ENCODE results near the gene SVOPL. TPM values are rescaled to one million over a fixed set of nuclear protein-coding genes. Genes with fewer than 3 reads are reported as not detected.

Gene SVOPL
- total and polyA plus RNA-seq, 10 of the 15 experiments (the other 5 are each of a cell fraction or from before 2014, with no cell fraction given), result 0.15 TPM; not detected in 9

DNA sequence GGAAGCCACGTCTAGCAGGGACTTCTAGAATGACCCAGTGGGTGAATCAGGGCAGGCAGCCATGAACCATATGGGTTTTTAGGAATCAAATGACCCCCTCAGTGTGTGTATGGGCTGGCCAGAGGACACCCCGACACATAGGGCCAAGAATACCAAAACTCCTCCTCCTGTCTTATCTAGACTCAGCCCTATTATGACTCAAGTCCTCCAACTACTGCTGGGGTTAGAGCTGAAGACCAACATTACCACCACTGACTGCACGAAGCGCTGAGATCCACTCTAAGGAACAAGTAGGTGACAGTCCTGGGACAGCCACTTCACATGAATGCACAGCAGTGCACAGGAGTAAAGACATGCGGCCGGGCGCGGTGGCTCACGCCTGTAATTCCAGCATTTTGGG, 11.5 kb upstream of the SVOPL start:
- Histone ChIP-seq H4K20me1 (ENCODE audit: control insufficient read depth, insufficient read depth) (no peaks in the 10 kb centered on the region), H3K27ac (ENCODE audit: control insufficient read depth, insufficient read depth) (no peak overlapping the region), H3K27me3 (replicated peaks in 1 of 2; ENCODE audit: control insufficient read depth in 2 of 2, insufficient read depth in 2 of 2, low read length in 1 of 2) (no peaks in the 10 kb centered on the region; a peak in 1 of 4 replicates), H2AFZ (ENCODE audit: control insufficient read depth, low read depth, low read length) (no peak overlapping the region), H3K4me2 (ENCODE audit: control insufficient read depth, insufficient read depth) (no peak overlapping the region), H3K9me3 (replicated peaks; ENCODE audit: control insufficient read depth, insufficient read depth, low read length) (no peaks in the 10 kb centered on the region), H3K4me1 (ENCODE audit: control insufficient read depth, insufficient read depth, low read length) (no peaks in the 10 kb centered on the region), H3K36me3 (ENCODE audit: control insufficient read depth in 2 of 2, insufficient read depth in 2 of 2, low read length in 1 of 2) (no peaks in the 10 kb centered on the region), H3K4me3 (no peak overlapping the region), H3K79me2 (ENCODE audit: control insufficient read depth, insufficient read depth, low read length) (no peaks in the 10 kb centered on the region), H3K9ac (ENCODE audit: control insufficient read depth, insufficient read depth, low read length) (no peak overlapping the region)
- CTCF ChIA-PET, result no interaction called here
- WGBS (ENCODE audit: insufficient coverage, insufficient replicate concordance, low lambda C conversion rate, missing lambda C conversion rate), result 67% methylated on average over 9 of the region's 9 CpGs
- in situ Hi-C loops (cut with MboI) (no loop called here), intact Hi-C loops (cut with micrococcal nuclease; ENCODE audit: unreplicated experiment) (no loop called here)
- ATAC-seq (no peak), DNase-seq (ENCODE audit: low read depth, low spot score) (no peak), FAIRE-seq (no peak)
- BruUV-seq (replicated peaks), result no TSS peak
- TF ChIP-seq RBBP5 (conservative IDR thresholded peaks at IDR 0.05) (no peak), MYB (IDR thresholded peaks at IDR 0.05; ENCODE audit: borderline replicate concordance, low read depth, low read length) (no peak), EED (IDR thresholded peaks at IDR 0.05; ENCODE audit: low read depth) (no peak), SMAD1 (IDR thresholded peaks at IDR 0.05; ENCODE audit: low read depth, partially characterized antibody) (no peak), HCFC1 (IDR thresholded peaks at IDR 0.05; ENCODE audit: low read length) (no peak), MTA2 (IDR thresholded peaks at IDR 0.05; ENCODE audit: low read depth) (no peak), FOS (IDR thresholded peaks at IDR 0.05; ENCODE audit: borderline replicate concordance, extremely low read depth, insufficient read length) (no peak), ZNF384 (IDR thresholded peaks at IDR 0.05; ENCODE audit: borderline replicate concordance, low read depth, low read length) (no peak), PML (IDR thresholded peaks at IDR 0.05; ENCODE audit: low read length) (no peak), IRF4 (IDR thresholded peaks at IDR 0.05; ENCODE audit: low read depth, low read length) (no peak), SREBF2 (IDR thresholded peaks at IDR 0.05; ENCODE audit: low read length) (no peak), NFXL1 (IDR thresholded peaks at IDR 0.05; ENCODE audit: borderline replicate concordance) (no peak), TBL1XR1 (IDR thresholded peaks at IDR 0.05; ENCODE audit: low read depth, low read length) (no peak), SPI1 (IDR thresholded peaks at IDR 0.05; ENCODE audit: borderline replicate concordance, insufficient read depth, low read depth, low read length) (no peak)
- TF ChIP-seq, protein P1, sequence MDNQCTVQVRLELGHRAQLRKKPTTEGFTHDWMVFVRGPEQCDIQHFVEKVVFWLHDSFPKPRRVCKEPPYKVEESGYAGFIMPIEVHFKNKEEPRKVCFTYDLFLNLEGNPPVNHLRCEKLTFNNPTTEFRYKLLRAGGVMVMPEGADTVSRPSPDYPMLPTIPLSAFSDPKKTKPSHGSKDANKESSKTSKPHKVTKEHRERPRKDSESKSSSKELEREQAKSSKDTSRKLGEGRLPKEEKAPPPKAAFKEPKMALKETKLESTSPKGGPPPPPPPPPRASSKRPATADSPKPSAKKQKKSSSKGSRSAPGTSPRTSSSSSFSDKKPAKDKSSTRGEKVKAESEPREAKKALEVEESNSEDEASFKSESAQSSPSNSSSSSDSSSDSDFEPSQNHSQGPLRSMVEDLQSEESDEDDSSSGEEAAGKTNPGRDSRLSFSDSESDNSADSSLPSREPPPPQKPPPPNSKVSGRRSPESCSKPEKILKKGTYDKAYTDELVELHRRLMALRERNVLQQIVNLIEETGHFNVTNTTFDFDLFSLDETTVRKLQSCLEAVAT (IDR thresholded peaks at IDR 0.05), result no peak
- POLR2A ChIA-PET, result no interaction called here
- SMC1A ChIA-PET (ENCODE audit: uncharacterized antibody, unreplicated experiment), result interaction anchor here (0.6 kb wide), 1 partner anchor 10 kb away, joined by 3 read pairs; no protein-coding TSS in a partner anchor
- RAD21 ChIA-PET (ENCODE audit: unreplicated experiment), result no interaction called here
